ENCODE data around the gene FADS3.

FADS3 gene

DNA sequence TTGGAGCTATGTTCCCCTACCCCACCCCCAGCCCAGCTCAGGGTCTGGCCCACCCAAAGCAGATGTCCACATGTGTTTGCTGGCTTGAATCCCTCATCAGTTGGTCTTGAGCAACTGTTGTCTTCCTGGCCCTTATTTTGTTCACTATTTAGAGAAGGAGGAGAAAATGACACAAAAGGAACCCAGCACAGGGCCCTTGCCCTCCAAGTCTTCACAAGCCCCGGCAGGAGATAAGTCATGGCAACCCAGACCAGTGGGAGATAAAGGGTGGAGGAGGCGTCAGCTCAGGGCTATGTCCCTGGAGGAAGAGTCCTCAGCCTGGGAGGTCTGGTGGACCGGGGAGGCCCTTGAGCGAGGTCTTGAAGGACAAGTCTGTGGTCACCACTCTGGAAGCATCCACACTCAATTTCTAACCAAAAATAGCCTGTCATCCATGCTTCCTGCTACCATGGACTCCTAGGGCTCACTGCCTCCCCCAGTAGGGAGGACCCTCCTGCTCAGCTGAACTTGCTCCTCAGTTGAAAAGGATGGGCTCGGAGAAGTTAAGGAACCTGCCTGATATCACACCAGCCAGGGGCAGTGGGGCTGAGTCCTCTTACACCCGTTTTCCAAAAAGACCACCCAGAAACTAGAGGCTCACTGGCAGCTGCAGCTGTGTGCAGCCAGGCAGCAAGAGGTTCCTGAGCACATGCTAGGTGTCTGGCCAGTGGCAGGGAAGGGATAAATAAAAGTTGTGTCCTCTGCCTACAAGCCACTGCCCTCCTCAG lies 27.8 kb upstream of the FADS3 start:
- POLR2A ChIA-PET: no interaction called here
- 90% methylated on average over 4 of the region's 6 CpGs for WGBS (ENCODE audit: insufficient coverage)
- Histone ChIP-seq H3K4me1 (ENCODE audit: control extremely low read depth in 1 of 4, control insufficient read depth in 4 of 4, insufficient read depth in 4 of 4, low read length in 3 of 4) (peaks cover 0 to 40% (median 19%) of the 10 kb centered on the region in 4 experiments), H3K4me3 (ENCODE audit: control insufficient read depth in 1 of 7, extremely low read depth in 1 of 7, insufficient read depth in 4 of 7, low read depth in 2 of 7, low read length in 6 of 7) (no peak overlapping the region), H3K27ac (ENCODE audit: insufficient read depth in 1 of 2, low read depth in 1 of 2, low read length in 2 of 2, poor library complexity in 1 of 2, severe bottlenecking in 2 of 2) (peak overlapping the region in 1 of 2 experiments; percentile 23), H3K27me3 (replicated peaks in 2 of 5; ENCODE audit: control insufficient read depth in 4 of 5, insufficient read depth in 5 of 5, low read length in 4 of 5) (peaks cover 0 to 50% (median 10%) of the 10 kb centered on the region in 5 experiments), H3K36me3 (ENCODE audit: control insufficient read depth in 4 of 4, insufficient read depth in 4 of 4, low read length in 3 of 4) (no peaks in the 10 kb centered on the region), H3K9me3 (ENCODE audit: control extremely low read depth in 1 of 5, control insufficient read depth in 4 of 5, insufficient read depth in 2 of 5, low read depth in 1 of 5, low read length in 4 of 5) (no peaks in the 10 kb centered on the region)
- DNase-seq: no peak
- CTCF ChIA-PET: interaction anchor here (0.8 to 1.8 kb wide), 5 partner anchors 17 to 191 kb away, joined by 3 to 8 read pairs (median 4); no protein-coding TSS in a partner anchor

DNA sequence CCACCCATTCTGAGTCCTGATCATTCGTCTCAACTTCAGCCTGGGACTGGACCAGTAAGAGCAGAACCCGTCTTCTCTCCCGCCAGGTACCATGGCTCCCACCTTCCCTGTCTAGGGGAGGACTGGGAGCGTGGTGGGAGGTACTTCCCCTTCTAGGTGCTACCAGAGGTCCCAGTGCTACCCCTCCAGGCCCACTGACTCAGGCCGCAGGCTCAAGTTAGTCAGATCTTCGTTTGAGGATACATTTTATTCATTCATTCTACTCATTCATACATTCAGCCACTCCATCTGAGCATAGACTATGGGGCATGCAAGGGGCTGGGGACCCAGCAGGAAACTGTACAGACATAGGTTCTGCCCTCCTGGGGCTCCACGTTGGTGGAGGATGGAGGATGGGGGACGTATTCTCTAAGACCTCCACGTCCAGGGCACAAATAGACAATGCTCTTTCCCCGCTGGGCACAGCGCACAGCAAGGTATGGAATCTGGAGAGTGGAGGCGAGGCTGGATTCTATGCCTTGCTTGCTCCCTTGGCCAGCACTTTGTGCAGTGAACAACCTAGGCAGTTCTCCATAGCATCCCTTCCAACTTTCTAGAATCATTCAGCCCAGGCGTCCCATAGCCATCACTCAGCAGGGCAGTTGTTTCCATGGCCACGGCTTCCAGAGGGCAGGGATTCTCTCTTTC lies 27.0 kb upstream of the FADS3 start:
- no peak for DNase-seq
- H3K4me1 ChIP-seq (ENCODE audit: control extremely low read depth in 1 of 4, control insufficient read depth in 4 of 4, insufficient read depth in 4 of 4, low read length in 3 of 4): peaks cover 0 to 39% (median 19%) of the 10 kb centered on the region in 4 experiments
- H3K27me3 ChIP-seq (replicated peaks in 2 of 5; ENCODE audit: control insufficient read depth in 4 of 5, insufficient read depth in 5 of 5, low read length in 4 of 5): peaks cover 0 to 52% (median 10%) of the 10 kb centered on the region in 5 experiments
- ChIA-PET POLR2A (no interaction called here), CTCF (interaction anchor here (1.3 to 1.8 kb wide), 4 partner anchors 14 to 191 kb away, joined by 3 to 5 read pairs (median 4); no protein-coding TSS in a partner anchor)
- H3K9me3 ChIP-seq (ENCODE audit: control extremely low read depth in 1 of 5, control insufficient read depth in 4 of 5, insufficient read depth in 2 of 5, low read depth in 1 of 5, low read length in 4 of 5): no peaks in the 10 kb centered on the region
- no peak overlapping the region for H3K27ac ChIP-seq (ENCODE audit: insufficient read depth in 1 of 2, low read depth in 1 of 2, low read length in 2 of 2, poor library complexity in 1 of 2, severe bottlenecking in 2 of 2)
- no peak overlapping the region for H3K4me3 ChIP-seq (ENCODE audit: control insufficient read depth in 1 of 7, extremely low read depth in 1 of 7, insufficient read depth in 4 of 7, low read depth in 2 of 7, low read length in 6 of 7)
- H3K36me3 ChIP-seq (ENCODE audit: control insufficient read depth in 4 of 4, insufficient read depth in 4 of 4, low read length in 3 of 4): no peaks in the 10 kb centered on the region
- 82% methylated on average over 12 of the region's 14 CpGs for WGBS (ENCODE audit: insufficient coverage)

DNA sequence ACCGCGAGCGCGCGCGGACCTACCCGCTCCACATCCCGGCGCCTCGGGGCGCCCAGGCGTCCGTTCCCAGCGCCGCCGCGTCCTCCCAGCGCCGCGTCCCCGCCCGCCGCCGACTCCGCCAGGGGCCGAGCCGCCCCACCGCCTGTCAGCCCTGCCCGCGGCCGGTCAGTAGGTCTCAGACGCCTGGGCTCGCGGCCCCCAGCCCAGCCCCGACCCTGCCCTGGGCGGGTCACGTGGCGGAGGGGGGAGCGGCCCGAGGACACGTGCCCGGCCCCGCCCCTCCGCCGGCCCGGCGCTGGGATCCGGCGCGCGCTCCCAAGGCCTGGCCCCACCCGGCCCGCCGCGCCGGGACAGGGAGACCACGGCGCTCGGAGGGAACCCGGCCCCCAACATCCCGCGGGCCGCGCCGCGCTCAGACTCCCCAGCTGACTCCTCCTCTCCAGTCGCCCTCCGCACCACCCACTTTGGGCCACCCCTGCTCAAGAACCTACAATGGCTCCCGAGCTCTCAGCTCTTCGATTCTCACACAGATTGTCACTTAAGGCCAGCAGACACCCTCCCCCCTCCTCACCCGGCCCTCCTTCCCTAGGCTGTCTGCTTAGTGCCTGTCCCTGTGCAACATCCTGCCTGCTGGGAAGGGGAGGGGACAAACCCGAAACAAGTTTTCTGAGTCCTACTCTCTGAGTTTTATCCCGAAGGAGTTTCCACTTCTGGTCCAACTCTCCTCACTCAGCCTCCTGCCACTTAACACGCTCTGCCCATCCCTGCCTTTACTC lies 26.2 kb upstream of the FADS3 start, which contains the start of gene RAB3IL1:
Gene RAB3IL1 (minus strand): TSS at position 233 of the 776 bp plus-strand sequence. CDS start 199 bp downstream, at position 34.
- CTCF ChIA-PET: interaction anchor here (1.1 to 2.3 kb wide), 4 partner anchors 9 to 120 kb away, joined by 3 to 11 read pairs (median 4); no protein-coding TSS in a partner anchor
- Histone ChIP-seq H3K4me1 (ENCODE audit: control extremely low read depth in 1 of 4, control insufficient read depth in 4 of 4, insufficient read depth in 4 of 4, low read length in 3 of 4) (peaks cover 0 to 40% (median 17%) of the 10 kb centered on the region in 4 experiments), H3K27me3 (replicated peaks in 2 of 5; ENCODE audit: control insufficient read depth in 4 of 5, insufficient read depth in 5 of 5, low read length in 4 of 5) (peaks cover 0 to 52% (median 10%) of the 10 kb centered on the region in 5 experiments), H3K9me3 (ENCODE audit: control extremely low read depth in 1 of 5, control insufficient read depth in 4 of 5, insufficient read depth in 2 of 5, low read depth in 1 of 5, low read length in 4 of 5) (no peaks in the 10 kb centered on the region), H3K4me3 (ENCODE audit: control insufficient read depth in 1 of 7, extremely low read depth in 1 of 7, insufficient read depth in 4 of 7, low read depth in 2 of 7, low read length in 6 of 7) (peak within 1 kb of the TSS; percentile 3 to 66 (median 56)), H3K27ac (ENCODE audit: insufficient read depth in 1 of 2, low read depth in 1 of 2, low read length in 2 of 2, poor library complexity in 1 of 2, severe bottlenecking in 2 of 2) (no peak within 1 kb of the TSS), H3K36me3 (ENCODE audit: control insufficient read depth in 4 of 4, insufficient read depth in 4 of 4, low read length in 3 of 4) (no peaks in the 10 kb centered on the region)
- POLR2A ChIA-PET: no interaction called here
- 3% methylated on average over 47 of the region's 74 CpGs for WGBS (ENCODE audit: insufficient coverage)
- peak in 1 of 3 donors; percentile 29 for DNase-seq

DNA sequence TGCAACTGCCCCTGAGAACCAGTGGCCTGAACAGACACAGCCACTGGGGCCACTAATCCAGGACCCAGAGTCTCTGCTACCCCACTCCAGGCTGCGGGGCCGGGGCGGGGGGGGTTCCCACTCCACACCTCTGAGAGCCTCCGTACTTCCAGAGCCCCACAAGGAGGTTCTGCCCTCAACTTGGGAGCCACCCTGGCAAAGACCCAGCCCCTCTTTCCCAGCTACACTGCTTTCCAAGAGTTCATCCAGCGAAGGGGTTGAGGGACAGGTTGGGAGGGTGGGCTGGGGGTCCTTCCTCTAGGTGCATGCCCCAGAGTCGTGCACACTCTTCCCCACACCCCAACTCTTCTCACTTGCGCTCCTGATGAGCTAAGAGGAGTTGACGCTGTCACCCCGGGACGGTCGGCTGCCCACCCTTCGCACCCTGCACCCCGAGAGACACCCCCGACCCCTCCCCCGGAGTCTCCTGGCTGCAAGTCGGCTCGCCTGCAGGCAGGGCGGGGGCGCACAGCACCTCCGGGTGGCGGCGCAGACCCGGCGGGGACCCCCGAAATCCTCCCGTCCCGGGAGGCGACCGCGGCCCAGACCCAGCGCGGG lies 25.5 kb upstream of the FADS3 start:
- WGBS (ENCODE audit: insufficient coverage): 14% methylated on average over 22 of the region's 32 CpGs
- no peaks in the 10 kb centered on the region for H3K36me3 ChIP-seq (ENCODE audit: control insufficient read depth in 4 of 4, insufficient read depth in 4 of 4, low read length in 3 of 4)
- peaks cover 0 to 40% (median 22%) of the 10 kb centered on the region in 4 experiments for H3K4me1 ChIP-seq (ENCODE audit: control extremely low read depth in 1 of 4, control insufficient read depth in 4 of 4, insufficient read depth in 4 of 4, low read length in 3 of 4)
- H3K9me3 ChIP-seq (ENCODE audit: control extremely low read depth in 1 of 5, control insufficient read depth in 4 of 5, insufficient read depth in 2 of 5, low read depth in 1 of 5, low read length in 4 of 5): no peaks in the 10 kb centered on the region
- ChIA-PET POLR2A (no interaction called here), CTCF (interaction anchor here (1.1 to 2.3 kb wide), 7 partner anchors 9 to 191 kb away, joined by 3 to 11 read pairs (median 4); no protein-coding TSS in a partner anchor)
- no peak overlapping the region for H3K27ac ChIP-seq (ENCODE audit: insufficient read depth in 1 of 2, low read depth in 1 of 2, low read length in 2 of 2, poor library complexity in 1 of 2, severe bottlenecking in 2 of 2)
- DNase-seq: peak in 1 of 3 donors; percentile 15
- H3K27me3 ChIP-seq (replicated peaks in 2 of 5; ENCODE audit: control insufficient read depth in 4 of 5, insufficient read depth in 5 of 5, low read length in 4 of 5): peaks cover 0 to 52% (median 10%) of the 10 kb centered on the region in 5 experiments
- peak overlapping the region; percentile 3 to 66 (median 56) for H3K4me3 ChIP-seq (ENCODE audit: control insufficient read depth in 1 of 7, extremely low read depth in 1 of 7, insufficient read depth in 4 of 7, low read depth in 2 of 7, low read length in 6 of 7)

DNA sequence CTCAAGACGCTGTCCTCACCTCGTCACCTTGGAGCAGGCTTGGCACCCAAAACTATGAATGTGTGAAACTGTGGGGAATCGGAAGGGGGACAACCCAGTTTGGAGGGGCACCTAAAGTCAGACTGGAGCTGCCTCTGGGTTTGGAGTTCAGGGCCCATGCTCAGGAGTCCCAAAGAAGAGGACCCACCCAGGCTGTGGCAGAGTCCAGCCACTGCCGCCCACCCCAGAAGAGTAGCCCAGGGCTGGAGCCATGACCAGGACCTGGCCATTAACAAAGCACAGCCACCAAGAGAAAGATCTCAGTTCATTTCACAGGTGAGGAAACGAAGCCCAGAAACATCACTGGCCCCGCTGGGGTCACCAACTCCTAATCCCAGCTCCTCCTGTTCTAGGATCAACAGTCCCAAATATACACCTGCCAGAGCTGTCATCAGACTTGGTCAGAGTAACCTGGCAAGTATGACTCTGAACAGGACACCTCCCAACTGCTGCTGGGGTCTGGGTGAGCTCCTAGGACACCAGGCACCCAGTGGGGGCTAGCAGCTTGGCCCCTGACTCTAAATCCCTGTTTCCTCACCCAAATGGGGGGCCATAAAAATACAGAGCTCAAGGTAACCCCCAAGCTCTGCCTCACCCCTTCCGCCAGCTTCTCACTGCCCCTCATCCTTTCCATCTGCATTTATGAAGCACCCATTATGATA lies 23.3 kb upstream of the FADS3 start:
- peaks cover 0 to 49% (median 10%) of the 10 kb centered on the region in 5 experiments for H3K27me3 ChIP-seq (replicated peaks in 2 of 5; ENCODE audit: control insufficient read depth in 4 of 5, insufficient read depth in 5 of 5, low read length in 4 of 5)
- POLR2A ChIA-PET: no interaction called here
- H3K9me3 ChIP-seq (ENCODE audit: control extremely low read depth in 1 of 5, control insufficient read depth in 4 of 5, insufficient read depth in 2 of 5, low read depth in 1 of 5, low read length in 4 of 5): no peaks in the 10 kb centered on the region
- CTCF ChIA-PET: interaction anchor here (0.9 to 1.9 kb wide), 8 partner anchors 14 to 167 kb away, joined by 3 to 6 read pairs (median 5); partner anchors contain the start of gene FEN1
- H3K27ac ChIP-seq (ENCODE audit: insufficient read depth in 1 of 2, low read depth in 1 of 2, low read length in 2 of 2, poor library complexity in 1 of 2, severe bottlenecking in 2 of 2): no peak overlapping the region
- peaks cover 0 to 47% (median 30%) of the 10 kb centered on the region in 4 experiments for H3K4me1 ChIP-seq (ENCODE audit: control extremely low read depth in 1 of 4, control insufficient read depth in 4 of 4, insufficient read depth in 4 of 4, low read length in 3 of 4)
- H3K4me3 ChIP-seq (ENCODE audit: control insufficient read depth in 1 of 7, extremely low read depth in 1 of 7, insufficient read depth in 4 of 7, low read depth in 2 of 7, low read length in 6 of 7): no peak overlapping the region
- no peak for DNase-seq
- 95% methylated on average over 5 of the region's 7 CpGs for WGBS (ENCODE audit: insufficient coverage)
- no peaks in the 10 kb centered on the region for H3K36me3 ChIP-seq (ENCODE audit: control insufficient read depth in 4 of 4, insufficient read depth in 4 of 4, low read length in 3 of 4)
